K562 (cell line): ENCODE results near the gene C11orf52. TPM values are rescaled to one million over a fixed set of nuclear protein-coding genes. Genes with fewer than 3 reads are reported as not detected.
A peak's percentile ranks its signal among the peaks of the same experiment; 100 is the strongest.

ENCODE experiments used
- ARNT ChIP-seq, 2 experiments: fragments of 450-650 bp; IDR thresholded peaks; 2 replicates each; pipeline ENCODE4 v1.6.1; 2016; ENCODE audit warnings: mild to moderate bottlenecking in 1 of 2
- CC2D1A ChIP-seq: fragments of 450-650 bp; IDR thresholded peaks from 2 replicates; pipeline ENCODE4 v1.6.1; 2017; ENCODE audit warnings: mild to moderate bottlenecking
- ELF1 ChIP-seq: fragments of 200-800 bp; sonication (Bioruptor generic); IDR thresholded peaks from 2 replicates; pipeline ENCODE4 v1.6.1; 2016; ENCODE audit warnings: missing genetic modification characterization, missing compliant biosample characterization
- HDAC1 ChIP-seq, 2 experiments: fragments of 450-650 bp; IDR thresholded peaks; 2 replicates each; pipeline ENCODE4 v1.6.1; 2016 to 2017; ENCODE audit warnings: inconsistent platforms in 1 of 2, mild to moderate bottlenecking in 1 of 2, moderate library complexity in 1 of 2
- NONO ChIP-seq, 2 experiments: fragments of 200-400 bp in 1 of 2; fragments of 450-650 bp in 1 of 2; formaldehyde crosslinking in 1 of 2; IDR thresholded peaks; 2 replicates each; pipeline ENCODE4 v1.6.1; 2017; ENCODE audit warnings: low read depth in 2 of 2, mild to moderate bottlenecking in 2 of 2, moderate library complexity in 2 of 2, low read length in 1 of 2
- RHOXF2B ChIP-seq: fragments of 250-450 bp; sonication (Bioruptor Pico); conservative IDR thresholded peaks from 2 replicates; pipeline ENCODE4 v1.5.1; 2021
- TARDBP ChIP-seq: fragments of 450-650 bp; IDR thresholded peaks from 2 replicates; pipeline ENCODE4 v1.6.1; 2016
- TEAD4 ChIP-seq, 2 experiments: sonication (generic) in 1 of 2; formaldehyde crosslinking in 1 of 2; IDR thresholded peaks; 2 replicates each; pipeline versions ENCODE4 v1.6.1 to v1.8.0; 2012 to 2022; ENCODE audit warnings: borderline replicate concordance in 1 of 2, inconsistent platforms in 1 of 2, low read length in 1 of 2, mild to moderate bottlenecking in 1 of 2, missing genetic modification reagents in 1 of 2
- YBX1 ChIP-seq: fragments of 450-650 bp; IDR thresholded peaks from 2 replicates; pipeline ENCODE4 v1.7.1; 2016; ENCODE audit warnings: mild to moderate bottlenecking
- ZNF583 ChIP-seq: fragments of 250-450 bp; sonication (Bioruptor Pico); IDR thresholded peaks from 2 replicates; pipeline ENCODE4 v1.4.0; 2020
- polyA plus RNA-seq, 8 experiments: library from polyadenylated mRNA; depleted of rRNA in 4 of 8; stranded (reverse) in 5 of 8; unstranded in 3 of 8; fragments of >200 nt; fragmentation: Nextera tagmentation in 2 of 8; fragmentation: Illumina TruSeq in 1 of 8; extraction: Ambion mirVana in 2 of 8; extraction: Trizol in 1 of 8; gene quantifications; 2 replicates each; pipeline versions ENCODE4 v1.2.1 to v1.2.3, GENCODE V29; 2011 to 2014; ENCODE audit warnings: inconsistent platforms in 1 of 8, missing spikeins in 1 of 8
- total RNA-seq, 7 experiments: library from RNA; depleted of rRNA in 6 of 7; stranded (reverse); fragments of >200 nt in 6 of 7; fragmentation: Illumina TruSeq in 2 of 7; extraction: Trizol in 2 of 7; gene quantifications; 2 replicates each; pipeline versions ENCODE4 v1.2.1 to v1.2.3, GENCODE V29; 2011 to 2021; ENCODE audit warnings: low replicate concordance in 1 of 7
- TF ChIP-seq, protein P1 (sequence below), 2 experiments: fragments of 450-650 bp in 1 of 2; sonication (generic) in 1 of 2; formaldehyde crosslinking in 1 of 2; IDR thresholded peaks; 2 replicates each; pipeline versions ENCODE4 v1.7.1 to v1.9.0; 2016 to 2022; ENCODE audit warnings: inconsistent platforms in 1 of 2, mild to moderate bottlenecking in 1 of 2, missing genetic modification reagents in 1 of 2
- TF ChIP-seq, protein P2 (sequence below): fragments of 250-450 bp; sonication (Bioruptor Pico); IDR thresholded peaks from 2 replicates; pipeline ENCODE4 v1.5.0; 2021
- TF ChIP-seq, protein P3 (sequence below): fragments of 250-450 bp; sonication (Bioruptor Pico); IDR thresholded peaks from 2 replicates; pipeline ENCODE4 v1.8.0; 2021; ENCODE audit warnings: moderate library complexity, mild to moderate bottlenecking, inconsistent platforms
- TF ChIP-seq, protein P4 (sequence below): fragments of 450-650 bp; conservative IDR thresholded peaks from 2 replicates; pipeline ENCODE4 v1.6.1; 2016; ENCODE audit warnings: missing genetic modification characterization, low read depth, mild to moderate bottlenecking, missing compliant biosample characterization, moderate library complexity

The C11orf52 gene
- total and polyA plus RNA-seq, 9 of the 15 experiments (the other 6 are each of a cell fraction or from before 2014, with no cell fraction given) = 0.29 to 2.9 (median 1.0) TPM

DNA sequence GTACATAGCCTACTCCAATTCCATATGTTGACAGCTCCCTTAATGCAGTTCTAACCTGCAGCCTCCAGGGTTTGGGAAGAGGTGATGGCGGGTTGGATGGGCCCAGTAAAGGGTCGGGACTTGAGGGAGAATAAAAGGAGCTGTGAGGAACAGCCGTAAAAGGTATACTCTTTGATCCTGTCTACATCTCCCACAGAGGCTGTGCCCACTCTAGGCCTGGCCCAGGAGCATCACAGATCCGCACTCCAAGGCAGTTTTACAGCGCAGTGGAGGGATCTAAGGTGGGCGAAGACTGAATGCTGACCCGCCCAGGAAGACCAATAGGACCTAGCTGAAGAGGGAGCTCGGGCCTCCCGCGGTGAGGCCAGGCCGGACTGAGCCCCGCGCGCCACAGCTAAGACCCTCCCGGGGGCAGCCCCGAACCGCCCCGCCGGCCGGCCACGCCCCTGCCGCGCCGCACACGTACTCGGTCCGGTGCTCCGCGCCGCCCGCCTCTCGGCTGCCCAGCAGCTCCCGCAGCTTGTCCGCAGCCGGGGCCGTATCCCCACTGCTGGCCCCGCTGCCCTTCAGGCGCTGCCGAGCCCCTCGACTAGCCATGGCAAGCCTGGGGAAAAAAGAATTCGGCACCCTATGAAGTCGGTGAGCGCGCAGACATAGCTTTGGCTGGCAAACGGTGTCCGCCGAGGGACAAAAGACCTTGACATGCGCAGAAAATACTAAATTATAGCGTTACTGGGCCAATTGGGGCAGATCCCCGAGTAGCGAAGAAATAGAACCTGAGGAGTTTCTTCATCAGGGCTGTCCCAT is 47.6 kb upstream of the C11orf52 start, which contains the start of gene ALG9 (continued):
- TF ChIP-seq, protein P1, sequence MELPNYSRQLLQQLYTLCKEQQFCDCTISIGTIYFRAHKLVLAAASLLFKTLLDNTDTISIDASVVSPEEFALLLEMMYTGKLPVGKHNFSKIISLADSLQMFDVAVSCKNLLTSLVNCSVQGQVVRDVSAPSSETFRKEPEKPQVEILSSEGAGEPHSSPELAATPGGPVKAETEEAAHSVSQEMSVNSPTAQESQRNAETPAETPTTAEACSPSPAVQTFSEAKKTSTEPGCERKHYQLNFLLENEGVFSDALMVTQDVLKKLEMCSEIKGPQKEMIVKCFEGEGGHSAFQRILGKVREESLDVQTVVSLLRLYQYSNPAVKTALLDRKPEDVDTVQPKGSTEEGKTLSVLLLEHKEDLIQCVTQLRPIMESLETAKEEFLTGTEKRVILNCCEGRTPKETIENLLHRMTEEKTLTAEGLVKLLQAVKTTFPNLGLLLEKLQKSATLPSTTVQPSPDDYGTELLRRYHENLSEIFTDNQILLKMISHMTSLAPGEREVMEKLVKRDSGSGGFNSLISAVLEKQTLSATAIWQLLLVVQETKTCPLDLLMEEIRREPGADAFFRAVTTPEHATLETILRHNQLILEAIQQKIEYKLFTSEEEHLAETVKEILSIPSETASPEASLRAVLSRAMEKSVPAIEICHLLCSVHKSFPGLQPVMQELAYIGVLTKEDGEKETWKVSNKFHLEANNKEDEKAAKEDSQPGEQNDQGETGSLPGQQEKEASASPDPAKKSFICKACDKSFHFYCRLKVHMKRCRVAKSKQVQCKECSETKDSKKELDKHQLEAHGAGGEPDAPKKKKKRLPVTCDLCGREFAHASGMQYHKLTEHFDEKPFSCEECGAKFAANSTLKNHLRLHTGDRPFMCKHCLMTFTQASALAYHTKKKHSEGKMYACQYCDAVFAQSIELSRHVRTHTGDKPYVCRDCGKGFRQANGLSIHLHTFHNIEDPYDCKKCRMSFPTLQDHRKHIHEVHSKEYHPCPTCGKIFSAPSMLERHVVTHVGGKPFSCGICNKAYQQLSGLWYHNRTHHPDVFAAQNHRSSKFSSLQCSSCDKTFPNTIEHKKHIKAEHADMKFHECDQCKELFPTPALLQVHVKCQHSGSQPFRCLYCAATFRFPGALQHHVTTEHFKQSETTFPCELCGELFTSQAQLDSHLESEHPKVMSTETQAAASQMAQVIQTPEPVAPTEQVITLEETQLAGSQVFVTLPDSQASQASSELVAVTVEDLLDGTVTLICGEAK (IDR thresholded peaks at IDR 0.05) = 0 out of 2 replicates have a peak, but pooled peaks have one; percentile 6
- TF ChIP-seq, protein P1 (CRISPR knock-in tag; IDR thresholded peaks at IDR 0.05) = no peak
- no peak for TF ChIP-seq RHOXF2B (CRISPR knock-in tag)
- no peak for TF ChIP-seq ARNT (IDR thresholded peaks at IDR 0.05)
- TF ChIP-seq, protein P2, sequence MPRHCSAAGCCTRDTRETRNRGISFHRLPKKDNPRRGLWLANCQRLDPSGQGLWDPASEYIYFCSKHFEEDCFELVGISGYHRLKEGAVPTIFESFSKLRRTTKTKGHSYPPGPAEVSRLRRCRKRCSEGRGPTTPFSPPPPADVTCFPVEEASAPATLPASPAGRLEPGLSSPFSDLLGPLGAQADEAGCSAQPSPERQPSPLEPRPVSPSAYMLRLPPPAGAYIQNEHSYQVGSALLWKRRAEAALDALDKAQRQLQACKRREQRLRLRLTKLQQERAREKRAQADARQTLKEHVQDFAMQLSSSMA (CRISPR knock-in tag) = no peak
- TF ChIP-seq ELF1 (tag) = peak; percentile 17; the same call in 1 of the 2 replicates
- TF ChIP-seq ZNF583 (CRISPR knock-in tag) = no peak
- peak in 1 of 2 experiments; percentile 77; a peak in 2 of 4 replicates for TF ChIP-seq HDAC1 (IDR thresholded peaks at IDR 0.05)
- TF ChIP-seq CC2D1A = 0 out of 2 replicates have a peak, but pooled peaks have one; percentile 10
- no peak for TF ChIP-seq TARDBP
- TF ChIP-seq, protein P3, sequence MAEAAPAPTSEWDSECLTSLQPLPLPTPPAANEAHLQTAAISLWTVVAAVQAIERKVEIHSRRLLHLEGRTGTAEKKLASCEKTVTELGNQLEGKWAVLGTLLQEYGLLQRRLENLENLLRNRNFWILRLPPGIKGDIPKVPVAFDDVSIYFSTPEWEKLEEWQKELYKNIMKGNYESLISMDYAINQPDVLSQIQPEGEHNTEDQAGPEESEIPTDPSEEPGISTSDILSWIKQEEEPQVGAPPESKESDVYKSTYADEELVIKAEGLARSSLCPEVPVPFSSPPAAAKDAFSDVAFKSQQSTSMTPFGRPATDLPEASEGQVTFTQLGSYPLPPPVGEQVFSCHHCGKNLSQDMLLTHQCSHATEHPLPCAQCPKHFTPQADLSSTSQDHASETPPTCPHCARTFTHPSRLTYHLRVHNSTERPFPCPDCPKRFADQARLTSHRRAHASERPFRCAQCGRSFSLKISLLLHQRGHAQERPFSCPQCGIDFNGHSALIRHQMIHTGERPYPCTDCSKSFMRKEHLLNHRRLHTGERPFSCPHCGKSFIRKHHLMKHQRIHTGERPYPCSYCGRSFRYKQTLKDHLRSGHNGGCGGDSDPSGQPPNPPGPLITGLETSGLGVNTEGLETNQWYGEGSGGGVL (CRISPR knock-in tag) = no peak
- no peak for TF ChIP-seq TEAD4 (IDR thresholded peaks at IDR 0.05; ENCODE audit: low read length)
- no peak for TF ChIP-seq TEAD4 (CRISPR knock-in tag; IDR thresholded peaks at IDR 0.05; ENCODE audit: borderline replicate concordance)
- TF ChIP-seq, protein P4, sequence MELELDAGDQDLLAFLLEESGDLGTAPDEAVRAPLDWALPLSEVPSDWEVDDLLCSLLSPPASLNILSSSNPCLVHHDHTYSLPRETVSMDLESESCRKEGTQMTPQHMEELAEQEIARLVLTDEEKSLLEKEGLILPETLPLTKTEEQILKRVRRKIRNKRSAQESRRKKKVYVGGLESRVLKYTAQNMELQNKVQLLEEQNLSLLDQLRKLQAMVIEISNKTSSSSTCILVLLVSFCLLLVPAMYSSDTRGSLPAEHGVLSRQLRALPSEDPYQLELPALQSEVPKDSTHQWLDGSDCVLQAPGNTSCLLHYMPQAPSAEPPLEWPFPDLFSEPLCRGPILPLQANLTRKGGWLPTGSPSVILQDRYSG (tag) = no peak
- TF ChIP-seq NONO (IDR thresholded peaks at IDR 0.05; ENCODE audit: low read depth in 2 of 2, low read length in 1 of 2) = peak in 1 of 2 experiments; percentile 66; a peak in 1 of 4 replicates
- no peak for TF ChIP-seq YBX1
